Tibial nerve (tissue), 4 donors: ENCODE measurements around the gene GPC6. TPM values are rescaled to one million over a fixed set of nuclear protein-coding genes. Genes with fewer than 3 reads are reported as not detected.
A peak's percentile ranks its signal among the peaks of the same experiment; 100 is the strongest.

Experiments
- DNase-seq, 2 donors: peaks; one replicate each; pipeline ENCODE4 v3.0.0-alpha.2; 2019; ENCODE audit warnings: low spot score in 2 of 2
- H3K27ac ChIP-seq, 4 donors: fragments of 200-600 bp; sonication (generic) in 3 of 4; one replicate each; pipeline ENCODE4 v1.5.1; 2017 to 2019; ENCODE audit warnings: mild to moderate bottlenecking in 1 of 4
- H3K27me3 ChIP-seq, 2 donors: fragments of 200-600 bp; sonication (generic) in 1 of 2; one replicate each; pipeline versions ENCODE4 v1.5.1 to v1.6.0; 2017 to 2019
- H3K36me3 ChIP-seq, 3 donors: fragments of 200-600 bp; sonication (generic); one replicate each; pipeline ENCODE4 v1.5.1; 2018 to 2019
- H3K4me1 ChIP-seq, 4 donors: fragments of 200-600 bp; sonication (generic) in 3 of 4; one replicate each; pipeline ENCODE4 v1.5.1; 2017 to 2019
- H3K4me3 ChIP-seq, 4 donors: fragments of 200-600 bp; sonication (generic) in 3 of 4; one replicate each; pipeline ENCODE4 v1.5.1; 2017 to 2019; ENCODE audit warnings: mild to moderate bottlenecking in 1 of 4, moderate library complexity in 1 of 4
- H3K9me3 ChIP-seq, 4 donors: fragments of 200-600 bp; sonication (generic) in 3 of 4; one replicate each; pipeline ENCODE4 v1.5.1; 2017 to 2019
- EP300 ChIP-seq, 2 donors: sonication (generic); formaldehyde crosslinking; IDR thresholded peaks; one replicate each; pipeline ENCODE4 v1.6.1; 2017; ENCODE audit warnings: antibody characterized with exemption in 2 of 2, mild to moderate bottlenecking in 1 of 2
- POLR2A ChIP-seq, 2 donors: fragments of 450-650 bp; IDR thresholded peaks; one replicate each; pipeline ENCODE4 v1.6.1; 2017; ENCODE audit warnings: antibody characterized with exemption in 2 of 2, mild to moderate bottlenecking in 2 of 2, moderate library complexity in 2 of 2
- WGBS, 2 donors: methylation state at CpG; one replicate each; pipeline ENCODE4 v1.1.5; 2018; 5-methylcytosine and 5-hydroxymethylcytosine counted together
- total RNA-seq, 4 donors: library from RNA; depleted of rRNA; stranded (reverse); fragments of >200 nt; gene quantifications; one replicate each; pipeline ENCODE4 v1.1.0, GENCODE V29; 2016
- TF ChIP-seq, protein P1 (sequence below), 5 experiments: fragments of 200-600 bp in 3 of 5; fragments of 450-650 bp in 2 of 5; sonication (generic) in 3 of 5; IDR thresholded peaks; one replicate each; pipeline ENCODE4 v1.5.1; 2016 to 2019; ENCODE audit warnings: antibody characterized with exemption in 5 of 5, mild to moderate bottlenecking in 3 of 5, moderate library complexity in 2 of 5

GPC6 gene
- total RNA-seq, 4 donors from 2014 or later, result 21.9 to 39.5 (median 29.8) TPM

DNA sequence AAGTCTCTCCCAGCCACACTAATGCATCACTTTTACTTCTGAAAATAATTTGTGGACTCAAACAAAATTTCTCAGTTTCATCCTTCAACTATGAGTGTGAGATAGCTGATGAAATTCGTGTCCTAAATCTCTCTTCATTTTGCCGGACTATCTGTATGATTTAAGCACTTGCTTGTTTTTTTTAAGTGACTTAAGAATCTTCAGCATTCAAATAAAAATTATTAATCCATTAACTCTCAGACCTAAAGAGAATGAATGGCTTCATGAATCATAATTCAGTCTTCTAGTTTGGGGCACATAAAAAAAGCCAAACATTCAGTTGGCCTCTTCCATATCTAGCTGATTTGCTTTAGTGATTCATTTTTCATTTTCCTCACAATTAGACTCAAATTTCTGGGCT is 673.4 kb downstream of the GPC6 start:
- no peaks in the 10 kb centered on the region for H3K36me3 ChIP-seq
- no peaks in the 10 kb centered on the region for H3K4me1 ChIP-seq
- no peaks in the 10 kb centered on the region for H3K9me3 ChIP-seq
- no peak overlapping the region for H3K4me3 ChIP-seq
- WGBS, 2 donors, result 58 to 63% methylated on average over 2 of the region's 2 CpGs
- TF ChIP-seq, protein P1, sequence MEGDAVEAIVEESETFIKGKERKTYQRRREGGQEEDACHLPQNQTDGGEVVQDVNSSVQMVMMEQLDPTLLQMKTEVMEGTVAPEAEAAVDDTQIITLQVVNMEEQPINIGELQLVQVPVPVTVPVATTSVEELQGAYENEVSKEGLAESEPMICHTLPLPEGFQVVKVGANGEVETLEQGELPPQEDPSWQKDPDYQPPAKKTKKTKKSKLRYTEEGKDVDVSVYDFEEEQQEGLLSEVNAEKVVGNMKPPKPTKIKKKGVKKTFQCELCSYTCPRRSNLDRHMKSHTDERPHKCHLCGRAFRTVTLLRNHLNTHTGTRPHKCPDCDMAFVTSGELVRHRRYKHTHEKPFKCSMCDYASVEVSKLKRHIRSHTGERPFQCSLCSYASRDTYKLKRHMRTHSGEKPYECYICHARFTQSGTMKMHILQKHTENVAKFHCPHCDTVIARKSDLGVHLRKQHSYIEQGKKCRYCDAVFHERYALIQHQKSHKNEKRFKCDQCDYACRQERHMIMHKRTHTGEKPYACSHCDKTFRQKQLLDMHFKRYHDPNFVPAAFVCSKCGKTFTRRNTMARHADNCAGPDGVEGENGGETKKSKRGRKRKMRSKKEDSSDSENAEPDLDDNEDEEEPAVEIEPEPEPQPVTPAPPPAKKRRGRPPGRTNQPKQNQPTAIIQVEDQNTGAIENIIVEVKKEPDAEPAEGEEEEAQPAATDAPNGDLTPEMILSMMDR (IDR thresholded peaks at IDR 0.05), result no peak
- TF ChIP-seq EP300 (IDR thresholded peaks at IDR 0.05), result no peak
- no peak for TF ChIP-seq POLR2A (IDR thresholded peaks at IDR 0.05)
- DNase-seq, result no peak
- peak overlapping the region in 1 of 4 donors; percentile 22 for H3K27ac ChIP-seq
- no peaks in the 10 kb centered on the region for H3K27me3 ChIP-seq

DNA sequence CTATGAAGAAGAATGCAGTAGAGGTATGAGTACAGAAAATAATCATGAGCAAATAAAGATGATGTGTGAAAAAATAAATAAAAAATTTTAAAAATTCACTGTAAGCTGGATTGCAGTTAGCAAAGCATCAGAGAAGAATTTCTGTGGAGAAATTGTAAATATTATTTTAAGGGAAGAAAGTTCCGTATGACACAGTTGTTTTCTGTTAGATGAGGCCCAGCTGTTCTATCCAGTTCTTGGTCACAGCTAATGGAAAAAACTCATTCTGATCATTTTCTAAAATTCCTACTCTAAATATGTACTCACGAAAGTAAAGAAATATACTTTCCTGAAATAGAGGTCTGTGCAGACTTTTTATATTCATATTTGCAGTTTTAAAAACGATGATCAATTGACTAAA is 674.1 kb downstream of the GPC6 start:
- Histone ChIP-seq H3K27me3 (no peaks in the 10 kb centered on the region), H3K4me3 (no peak overlapping the region), H3K4me1 (no peaks in the 10 kb centered on the region), H3K36me3 (no peaks in the 10 kb centered on the region), H3K9me3 (no peaks in the 10 kb centered on the region), H3K27ac (peak overlapping the region in 1 of 4 donors; percentile 22)
- no peak for DNase-seq
- 60 to 64% methylated on average over 3 of the region's 3 CpGs for WGBS, 2 donors
- TF ChIP-seq, protein P1 (IDR thresholded peaks at IDR 0.05), result no peak
- TF ChIP-seq POLR2A (IDR thresholded peaks at IDR 0.05) (no peak), EP300 (IDR thresholded peaks at IDR 0.05) (no peak)

- Histone ChIP-seq H3K4me1 (no peaks in the 10 kb centered on the region), H3K27me3 (no peaks in the 10 kb centered on the region), H3K4me3 (no peak overlapping the region), H3K27ac (no peak overlapping the region), H3K9me3 (no peaks in the 10 kb centered on the region), H3K36me3 (no peaks in the 10 kb centered on the region)
- WGBS, 2 donors, result 78 to 79% methylated on average over 3 of the region's 3 CpGs
- DNase-seq, result no peak
- TF ChIP-seq POLR2A (IDR thresholded peaks at IDR 0.05), result no peak
- TF ChIP-seq, protein P1 (IDR thresholded peaks at IDR 0.05), result no peak
- TF ChIP-seq EP300 (IDR thresholded peaks at IDR 0.05), result no peak
Measured at GRCh38 chr13:93903909-93904308, 677.3 kb downstream of the GPC6 start.

DNA sequence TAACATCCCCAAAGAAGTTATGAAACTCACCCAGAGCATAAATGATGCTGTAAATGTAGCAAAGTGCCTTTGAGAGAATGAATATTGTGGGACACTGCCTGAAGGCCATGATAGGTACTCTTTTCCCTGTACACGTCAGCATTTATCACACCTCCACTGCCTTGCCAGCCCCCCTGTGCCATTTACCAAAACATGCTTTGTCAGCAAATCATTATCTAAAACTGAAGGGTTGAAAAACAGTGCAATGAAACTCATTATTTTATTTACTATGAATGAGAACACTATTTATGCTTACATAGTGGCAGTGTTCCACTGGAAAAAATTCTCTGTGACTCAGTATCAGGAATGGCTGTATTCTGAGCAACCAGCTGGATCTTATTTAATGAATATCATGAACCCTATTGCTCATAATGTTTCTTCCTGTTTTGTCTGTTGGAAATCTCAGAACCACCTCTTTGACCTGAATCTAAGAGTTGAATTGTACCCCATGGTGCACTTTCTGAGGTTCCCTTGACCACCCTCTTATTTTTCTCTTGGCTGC is 688.7 kb downstream of the GPC6 start:
- Histone ChIP-seq H3K36me3 (no peaks in the 10 kb centered on the region), H3K4me1 (no peaks in the 10 kb centered on the region), H3K9me3 (no peaks in the 10 kb centered on the region), H3K27me3 (no peaks in the 10 kb centered on the region), H3K4me3 (no peak overlapping the region), H3K27ac (no peak overlapping the region)
- TF ChIP-seq, protein P1 (IDR thresholded peaks at IDR 0.05), result no peak
- no peak for TF ChIP-seq POLR2A (IDR thresholded peaks at IDR 0.05)
- TF ChIP-seq EP300 (IDR thresholded peaks at IDR 0.05), result no peak
- no peak for DNase-seq
- 60 to 73% methylated on average over 1 of the region's 1 CpG for WGBS, 2 donors

DNA sequence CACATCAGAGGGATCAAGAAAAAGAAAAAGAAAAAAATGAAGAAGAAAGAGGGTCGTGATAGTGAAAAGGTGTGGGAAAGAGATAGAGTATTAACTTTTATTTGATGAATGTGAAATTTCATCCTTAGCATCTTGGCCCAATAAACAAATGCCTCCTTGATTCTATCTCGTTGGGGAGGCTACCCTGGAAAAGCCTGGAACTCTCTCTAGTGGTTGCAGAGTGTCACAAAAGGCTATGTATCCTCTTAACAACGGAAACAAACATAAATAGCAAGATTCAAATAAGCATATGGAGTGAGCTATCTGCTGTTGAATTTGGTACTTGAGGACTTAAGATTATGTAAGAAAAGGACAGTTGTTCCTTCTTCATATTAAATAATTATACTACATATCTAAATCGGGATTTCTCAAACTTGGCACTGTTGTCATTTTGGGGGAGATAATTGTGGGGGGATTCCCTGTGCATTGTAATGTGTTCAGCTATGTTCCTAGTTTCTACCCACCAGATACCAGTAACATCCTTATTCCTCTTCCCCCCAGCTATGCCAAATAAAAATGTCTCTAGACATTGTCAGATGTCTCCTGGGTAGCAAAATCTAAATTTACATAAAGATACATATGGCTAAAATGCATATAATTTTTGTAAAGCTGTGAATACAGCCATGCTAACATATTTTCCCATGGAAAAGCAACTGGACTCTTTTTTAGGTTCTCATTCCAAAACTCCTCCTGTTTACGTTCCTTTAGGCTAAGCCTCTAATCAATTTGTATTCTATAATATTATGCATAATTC is 695.7 kb downstream of the GPC6 start:
- Histone ChIP-seq H3K9me3 (peaks cover 0 to 9% (median 0%) of the 10 kb centered on the region in 4 donors), H3K4me1 (no peaks in the 10 kb centered on the region), H3K36me3 (no peaks in the 10 kb centered on the region), H3K27ac (no peak overlapping the region), H3K4me3 (no peak overlapping the region), H3K27me3 (no peaks in the 10 kb centered on the region)
- 71 to 73% methylated on average over 5 of the region's 5 CpGs for WGBS, 2 donors
- no peak for DNase-seq
- TF ChIP-seq POLR2A (IDR thresholded peaks at IDR 0.05) (no peak), EP300 (IDR thresholded peaks at IDR 0.05) (no peak)
- TF ChIP-seq, protein P1 (IDR thresholded peaks at IDR 0.05), result no peak
